ENCODE results near the gene TESPA1. TPM values are rescaled to one million over a fixed set of nuclear protein-coding genes. Genes with fewer than 3 reads are reported as not detected.

The TESPA1 gene
- total and polyA plus RNA-seq, 9 of the 15 experiments (the other 6 are each of a cell fraction or from before 2014, with no cell fraction given), result 0.72 to 7.1 (median 2.4) TPM

DNA sequence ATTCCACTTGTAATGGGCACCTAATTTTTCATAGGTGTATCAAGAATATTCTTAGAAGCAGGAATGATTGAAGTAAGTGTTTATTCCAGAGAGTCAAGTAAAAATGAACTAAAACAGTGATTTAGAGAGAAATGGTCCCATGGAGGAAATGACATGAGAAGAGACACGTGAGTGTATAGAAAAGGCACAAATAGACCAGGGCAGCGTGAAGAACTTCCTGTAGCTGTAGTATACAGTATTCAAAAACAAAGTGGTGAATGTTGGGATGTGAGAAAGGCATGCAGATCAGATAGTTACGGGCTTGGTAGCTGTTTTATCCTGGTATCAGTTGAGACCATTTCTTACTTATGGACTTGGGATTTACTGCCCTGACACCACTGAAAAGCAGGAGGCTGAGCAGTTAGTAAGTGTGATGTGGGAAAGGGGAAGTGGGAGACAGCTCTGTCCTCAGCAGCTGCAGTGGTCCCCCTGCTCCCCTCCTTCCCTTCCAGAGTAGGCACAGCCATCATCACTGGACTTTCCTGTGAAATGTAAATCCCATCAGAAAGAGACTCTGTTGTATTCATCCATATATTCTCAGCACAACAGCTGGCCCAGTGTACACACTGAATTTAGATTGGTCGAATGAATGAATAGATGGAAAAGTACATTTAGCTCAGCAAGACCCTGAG is 16.8 kb upstream of the TESPA1 start:
- H3K9ac ChIP-seq (ENCODE audit: insufficient read depth in 1 of 2, low read depth in 2 of 2, low read length in 2 of 2), result no peak overlapping the region
- in situ Hi-C loops (cut with MboI), result no loop called here
- H3K4me3 ChIP-seq, result no peak overlapping the region
- WGBS (ENCODE audit: insufficient coverage, low coverage, missing lambda C conversion rate), result 0% methylated on average over 4 of the region's 4 CpGs
- CTCF ChIA-PET (ENCODE audit: low intra/inter-chr PET ratio), result no interaction called here
- peak; percentile 84 for TF ChIP-seq SPI1 (IDR thresholded peaks at IDR 0.05; ENCODE audit: borderline replicate concordance, low read depth, low read length)
- no peak for TF ChIP-seq PTTG1 (tag; IDR thresholded peaks at IDR 0.05; ENCODE audit: low read depth)
- H3K36me3 ChIP-seq (ENCODE audit: control insufficient read depth, insufficient read depth, low read length), result no peaks in the 10 kb centered on the region
- no peaks in the 10 kb centered on the region for H3K79me2 ChIP-seq (ENCODE audit: control insufficient read depth, insufficient read depth, low read length)
- H3K27me3 ChIP-seq (ENCODE audit: control insufficient read depth in 2 of 2, insufficient read depth in 2 of 2, low read length in 2 of 2), result peaks cover 27 to 30% of the 10 kb centered on the region in 2 experiments; a peak in 4 of 5 replicates
- no peak for DNase-seq (ENCODE audit: extremely low read depth in 1 of 4, low spot score in 3 of 4)
- POLR2A ChIA-PET, result no interaction called here
- H2AFZ ChIP-seq (ENCODE audit: low read depth, low read length), result no peak overlapping the region
- BruUV-seq (replicated peaks), result no TSS peak
- H4K20me1 ChIP-seq (replicated peaks; ENCODE audit: control insufficient read depth, insufficient read depth, low read length), result no peaks in the 10 kb centered on the region
- no peak for ATAC-seq
- no peaks in the 10 kb centered on the region for H3K4me1 ChIP-seq (replicated peaks in 1 of 2; ENCODE audit: control insufficient read depth in 2 of 2, insufficient read depth in 2 of 2, low read length in 2 of 2)
- intact Hi-C loops (cut with micrococcal nuclease), result no loop called here
- H3K4me2 ChIP-seq (ENCODE audit: insufficient read depth, low read length), result no peak overlapping the region
- no peaks in the 10 kb centered on the region for H3K9me3 ChIP-seq (replicated peaks; ENCODE audit: control insufficient read depth, insufficient read depth, low read depth, low read length)
- FAIRE-seq, result no peak
- H3K27ac ChIP-seq (ENCODE audit: extremely low read depth, low read depth, low read length), result no peak overlapping the region
- H3K9me1 ChIP-seq (ENCODE audit: control insufficient read depth, insufficient read depth, low read length), result no peaks in the 10 kb centered on the region

DNA sequence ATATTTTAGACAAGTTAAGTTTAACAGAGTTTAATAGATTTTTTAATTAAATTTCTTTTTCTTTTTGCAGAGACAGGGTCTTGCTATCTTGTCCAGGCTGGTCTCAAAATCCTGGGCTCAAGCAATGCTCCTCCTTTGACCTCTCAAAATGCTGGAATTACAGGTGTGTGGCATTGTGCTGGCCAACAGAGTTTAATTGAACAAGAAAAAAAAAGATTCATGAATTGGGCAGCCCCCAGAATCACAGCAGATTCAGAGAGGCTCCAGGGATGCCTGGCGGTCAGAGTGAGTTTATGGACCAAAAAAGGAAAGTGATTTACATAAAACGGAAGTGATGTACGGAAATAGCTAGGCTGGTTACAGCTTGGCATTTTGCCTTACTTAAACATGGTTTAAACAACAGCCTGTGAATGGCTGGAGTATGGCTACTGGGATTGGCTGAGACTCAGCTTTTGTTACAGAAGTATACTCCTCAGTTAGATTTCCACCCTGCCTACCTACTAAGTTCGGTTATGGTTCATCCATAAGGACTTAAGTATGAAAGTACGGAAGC is 14.5 kb upstream of the TESPA1 start:
- in situ Hi-C loops (cut with MboI) (loop anchor here (10.0 kb wide), 1 partner anchor 146 kb away; no protein-coding TSS in a partner anchor), intact Hi-C loops (cut with micrococcal nuclease) (no loop called here)
- TF ChIP-seq, protein P1, sequence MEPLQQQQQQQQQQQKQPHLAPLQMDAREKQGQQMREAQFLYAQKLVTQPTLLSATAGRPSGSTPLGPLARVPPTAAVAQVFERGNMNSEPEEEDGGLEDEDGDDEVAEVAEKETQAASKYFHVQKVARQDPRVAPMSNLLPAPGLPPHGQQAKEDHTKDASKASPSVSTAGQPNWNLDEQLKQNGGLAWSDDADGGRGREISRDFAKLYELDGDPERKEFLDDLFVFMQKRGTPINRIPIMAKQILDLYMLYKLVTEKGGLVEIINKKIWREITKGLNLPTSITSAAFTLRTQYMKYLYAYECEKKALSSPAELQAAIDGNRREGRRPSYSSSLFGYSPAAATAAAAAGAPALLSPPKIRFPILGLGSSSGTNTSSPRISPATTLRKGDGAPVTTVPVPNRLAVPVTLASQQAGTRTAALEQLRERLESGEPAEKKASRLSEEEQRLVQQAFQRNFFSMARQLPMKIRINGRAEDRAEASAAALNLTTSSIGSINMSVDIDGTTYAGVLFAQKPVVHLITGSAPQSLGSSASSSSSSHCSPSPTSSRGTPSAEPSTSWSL (CRISPR knock-in tag; IDR thresholded peaks at IDR 0.05; ENCODE audit: borderline replicate concordance), result no peak
- TF ChIP-seq SMAD1 (IDR thresholded peaks at IDR 0.05; ENCODE audit: low read depth, low read length, partially characterized antibody) (no peak), NFIC (IDR thresholded peaks at IDR 0.05) (no peak), SIRT6 (IDR thresholded peaks at IDR 0.05; ENCODE audit: low read depth, low read length) (no peak), SAFB (IDR thresholded peaks at IDR 0.05; ENCODE audit: borderline replicate concordance, low read depth, low read length) (no peak)
- no peak for DNase-seq (ENCODE audit: extremely low read depth in 1 of 4, low spot score in 3 of 4)
- FAIRE-seq, result no peak
- Histone ChIP-seq H2AFZ (ENCODE audit: low read depth, low read length) (no peak overlapping the region), H3K9ac (ENCODE audit: insufficient read depth in 1 of 2, low read depth in 2 of 2, low read length in 2 of 2) (no peak overlapping the region), H3K4me3 (no peak overlapping the region), H3K4me2 (ENCODE audit: insufficient read depth, low read length) (no peak overlapping the region), H3K27me3 (ENCODE audit: control insufficient read depth in 2 of 2, insufficient read depth in 2 of 2, low read length in 2 of 2) (peaks cover 27% of the 10 kb centered on the region in 2 experiments; a peak in 3 of 5 replicates), H3K4me1 (replicated peaks in 1 of 2; ENCODE audit: control insufficient read depth in 2 of 2, insufficient read depth in 2 of 2, low read length in 2 of 2) (no peaks in the 10 kb centered on the region), H3K9me1 (ENCODE audit: control insufficient read depth, insufficient read depth, low read length) (no peaks in the 10 kb centered on the region), H3K9me3 (replicated peaks; ENCODE audit: control insufficient read depth, insufficient read depth, low read depth, low read length) (no peaks in the 10 kb centered on the region), H4K20me1 (replicated peaks; ENCODE audit: control insufficient read depth, insufficient read depth, low read length) (no peaks in the 10 kb centered on the region), H3K36me3 (ENCODE audit: control insufficient read depth, insufficient read depth, low read length) (no peaks in the 10 kb centered on the region), H3K79me2 (ENCODE audit: control insufficient read depth, insufficient read depth, low read length) (no peaks in the 10 kb centered on the region), H3K27ac (ENCODE audit: extremely low read depth, low read depth, low read length) (no peak overlapping the region)
- ATAC-seq, result no peak
- 0% methylated on average over 5 of the region's 5 CpGs for WGBS (ENCODE audit: insufficient coverage, low coverage, missing lambda C conversion rate)
- POLR2A ChIA-PET, result interaction anchor here (0.6 kb wide), 1 partner anchor 229 kb away, joined by 3 read pairs; no protein-coding TSS in a partner anchor
- CTCF ChIA-PET (ENCODE audit: low intra/inter-chr PET ratio), result no interaction called here
- no TSS peak for BruUV-seq (replicated peaks)
